AG09309 (cell line): ENCODE results near the gene PTPN2.
"Not testable (repeated sequence)": the region's sequence is repeated elsewhere in the genome, so short reads cannot be mapped to it uniquely, and the experiment has no call there.

ENCODE experiments used
- DNase-seq: peaks from one replicate; pipeline ENCODE4 v3.0.0-alpha.2; 2010; ENCODE audit warnings: low read depth
- H3K4me3 ChIP-seq: 2 replicates; pipeline ENCODE4 v1.5.1; 2011; ENCODE audit warnings: mild to moderate bottlenecking, low read depth, low read length, moderate library complexity; ENCODE audit not compliant: control insufficient read depth
- CTCF ChIP-seq: IDR thresholded peaks from 2 replicates; pipeline ENCODE4 v1.5.1; 2011; ENCODE audit warnings: mild to moderate bottlenecking, low read depth, low read length, inconsistent platforms; ENCODE audit not compliant: insufficient read depth, control insufficient read depth; ENCODE audit errors: missing control alignments

Gene PTPN2

DNA sequence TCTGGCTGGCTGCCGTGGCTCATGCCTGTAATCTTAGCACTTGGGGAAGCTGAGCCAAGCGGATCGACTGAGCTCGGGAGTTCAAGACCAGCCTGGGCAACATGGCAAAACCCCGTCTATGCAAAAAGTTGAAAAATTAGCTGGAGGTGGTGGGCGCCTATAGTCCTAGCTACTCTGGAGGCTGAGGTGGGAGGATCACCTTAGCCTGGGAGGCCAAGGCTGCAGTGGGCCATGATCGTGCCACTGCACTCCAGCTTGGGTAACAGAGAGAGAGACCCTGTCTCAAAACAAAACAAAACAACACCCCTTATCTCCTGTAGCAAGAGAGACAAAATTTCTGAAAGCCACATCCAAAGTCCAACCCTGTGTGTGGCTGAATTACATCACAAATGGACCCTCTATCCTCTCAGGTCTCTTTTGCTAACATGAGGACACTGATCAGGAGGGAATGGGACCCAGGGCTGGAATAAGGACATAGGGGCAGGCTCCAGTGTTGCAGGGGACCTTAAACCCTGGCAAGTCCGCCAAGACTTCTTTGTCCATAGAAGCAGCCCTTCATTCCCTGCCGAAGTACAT is 116.4 kb downstream of the PTPN2 start:
- TF ChIP-seq CTCF: no peak
- no peak for DNase-seq
- H3K4me3 ChIP-seq: no peak overlapping the region

DNA sequence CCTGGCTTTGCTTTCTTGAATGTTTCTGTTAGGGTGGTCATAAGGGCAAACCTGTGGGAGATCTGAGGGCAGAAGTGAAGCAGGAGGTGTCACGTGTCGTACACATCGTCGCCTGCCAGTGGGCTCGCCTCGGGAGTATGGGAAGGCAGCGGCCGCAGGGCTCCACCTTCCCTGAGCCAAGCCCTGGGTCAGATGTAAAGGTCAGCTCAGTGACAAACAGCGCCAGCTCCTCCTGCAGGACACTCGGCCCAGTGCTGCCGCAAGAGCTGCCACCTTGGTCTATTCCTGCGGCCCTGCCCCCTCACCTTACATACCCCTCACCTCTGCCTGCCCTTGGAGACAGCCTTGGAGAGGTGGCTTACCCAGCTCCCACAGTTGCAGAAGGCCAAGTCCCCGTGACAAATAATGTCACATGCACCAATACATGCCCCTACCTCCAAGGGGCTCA is 117.0 kb downstream of the PTPN2 start:
- no peak for DNase-seq
- no peak overlapping the region for H3K4me3 ChIP-seq

DNA sequence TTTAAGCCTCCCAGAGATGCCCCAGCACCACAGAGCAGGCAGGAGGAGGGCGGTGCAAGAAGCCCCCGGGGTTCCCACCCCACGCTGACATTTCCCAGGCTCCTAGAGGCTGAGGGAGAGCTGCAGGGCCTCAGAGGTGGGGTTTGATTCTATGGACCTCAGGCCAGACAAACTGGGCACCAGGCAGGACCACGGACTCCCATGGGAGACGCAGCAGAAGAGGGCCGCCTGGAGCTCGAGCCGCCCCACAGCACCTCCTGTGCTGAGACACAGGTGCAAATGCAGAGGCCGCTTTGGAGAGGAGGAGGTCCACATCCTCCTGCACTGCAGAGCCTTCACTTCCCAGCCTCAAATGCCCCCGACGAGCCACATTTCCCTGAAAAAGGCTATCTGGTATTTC is 118.5 kb downstream of the PTPN2 start:
- no peak for TF ChIP-seq CTCF
- DNase-seq: no peak
- H3K4me3 ChIP-seq: no peak overlapping the region

More for the DNA sequence above, 117.0 kb downstream of the PTPN2 start:
- no peak for TF ChIP-seq CTCF

DNA sequence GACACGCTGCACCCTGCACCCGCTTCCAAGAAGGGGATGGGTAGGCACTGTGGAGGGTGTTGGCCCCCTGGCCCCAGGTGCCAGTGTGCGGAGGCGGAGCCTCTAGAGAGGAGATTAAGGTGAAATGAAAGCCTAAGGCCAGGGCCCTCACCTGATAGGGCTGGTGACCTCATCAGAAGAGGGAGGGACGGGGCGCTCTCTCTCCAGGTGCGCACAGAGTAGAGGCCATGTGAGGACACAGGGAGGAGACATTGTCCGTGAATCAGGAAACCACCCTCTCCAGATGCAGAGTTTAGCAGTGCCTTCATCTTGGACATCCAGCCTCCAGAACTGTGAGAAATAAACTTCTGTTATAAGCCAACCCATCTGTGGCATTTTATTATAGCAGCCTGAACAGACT is 118.9 kb downstream of the PTPN2 start:
- TF ChIP-seq CTCF: no peak
- H3K4me3 ChIP-seq: no peak overlapping the region
- no peak for DNase-seq

GRCh38 chr18:12758566-12758965 is 125.5 kb downstream of the PTPN2 start:
- H3K4me3 ChIP-seq, DNase-seq: not testable (repeated sequence)

DNA sequence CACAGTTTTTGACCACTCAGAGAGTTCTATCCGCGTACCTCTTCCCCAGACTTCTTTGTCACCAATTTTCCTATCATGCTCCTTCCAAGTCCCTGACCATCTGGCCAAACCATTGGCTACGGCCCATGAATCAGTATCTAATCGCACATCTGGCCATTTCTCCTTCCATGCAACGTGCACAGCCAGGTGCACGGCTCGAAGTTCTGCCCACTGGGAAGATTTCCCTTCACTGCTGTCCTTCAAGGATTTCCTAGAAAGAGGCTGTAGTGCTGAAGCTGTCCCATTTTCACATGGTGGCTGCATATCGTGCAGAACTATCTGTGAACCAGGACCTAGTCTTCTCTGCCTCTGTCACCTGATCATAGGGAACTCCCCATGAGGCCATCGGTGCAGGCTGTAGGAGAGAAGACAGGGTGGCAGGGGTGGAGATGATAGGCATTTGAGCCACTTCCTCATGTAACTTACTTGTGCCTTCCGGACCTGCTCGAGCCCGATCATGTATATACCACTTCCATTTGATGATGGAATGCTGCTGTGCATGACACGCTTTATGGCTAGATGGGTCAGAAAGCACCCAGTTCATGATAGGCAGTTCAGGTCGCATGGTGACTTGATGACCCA is 127.3 kb downstream of the PTPN2 start:
- H3K4me3 ChIP-seq: not testable (repeated sequence)

DNA sequence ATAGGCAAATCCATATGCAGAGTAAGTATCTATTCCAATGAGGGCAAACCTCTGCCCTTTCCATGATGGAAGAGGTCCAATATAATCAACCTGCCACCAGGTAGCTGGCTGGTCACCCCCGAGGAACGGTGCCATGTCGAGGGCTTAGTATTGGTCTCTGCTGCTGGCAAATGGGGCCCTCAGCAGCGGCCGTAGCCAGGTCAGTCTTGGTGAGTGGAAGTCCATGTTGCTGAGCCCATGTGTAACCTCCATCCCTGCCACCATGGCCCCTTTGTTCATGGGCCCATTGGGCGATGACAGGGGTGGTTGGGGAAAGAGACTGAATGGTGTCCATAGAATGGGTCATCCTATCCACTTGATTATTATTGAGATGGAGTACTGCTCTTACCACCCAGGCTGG is 128.4 kb downstream of the PTPN2 start:
- not testable (repeated sequence) for H3K4me3 ChIP-seq, DNase-seq

More for the DNA sequence above, 127.3 kb downstream of the PTPN2 start:
- DNase-seq: not testable (repeated sequence)

GRCh38 chr18:12754511-12754910 is 129.5 kb downstream of the PTPN2 start:
- no peak overlapping the region for H3K4me3 ChIP-seq
- no peak for DNase-seq
- no peak for TF ChIP-seq CTCF
